Activated CD4-positive, alpha-beta T cell treated with anti-CD3 and anti-CD28 coated beads, Interleukin-2, amount 50 U/mL, for 24 hours (primary cell): ENCODE measurements around the gene KIF13A.
"Not testable (repeated sequence)": the region's sequence is repeated elsewhere in the genome, so short reads cannot be mapped to it uniquely, and the experiment has no call there.

Source experiments
- DNase-seq, 2 donors: peaks; one replicate each; pipeline ENCODE4 v3.0.0-alpha.2; 2020; ENCODE audit warnings: low read depth in 1 of 2, low spot score in 1 of 2

KIF13A gene

GRCh38 chr6:17904491-17905120, 82.8 kb downstream of the KIF13A start:
- no peak for DNase-seq

- DNase-seq: no peak
Measured at GRCh38 chr6:17902974-17903373, 84.5 kb downstream of the KIF13A start.

GRCh38 chr6:17901493-17901892, 85.9 kb downstream of the KIF13A start:
- DNase-seq: no peak

GRCh38 chr6:17900011-17900410, 87.4 kb downstream of the KIF13A start:
- DNase-seq: no peak

GRCh38 chr6:17899491-17899890, 87.9 kb downstream of the KIF13A start:
- no peak for DNase-seq

GRCh38 chr6:17897681-17898080, 89.8 kb downstream of the KIF13A start:
- no peak for DNase-seq

- no peak for DNase-seq
Measured at GRCh38 chr6:17894905-17895304, 92.5 kb downstream of the KIF13A start.

GRCh38 chr6:17894191-17894590, 93.2 kb downstream of the KIF13A start:
- DNase-seq: no peak

- DNase-seq: no peak
Measured at GRCh38 chr6:17892097-17892686, 95.2 kb downstream of the KIF13A start.

GRCh38 chr6:17890309-17890708, 97.1 kb downstream of the KIF13A start:
- DNase-seq: no peak

- DNase-seq: not testable (repeated sequence)
Measured at GRCh38 chr6:17889777-17890176, 97.7 kb downstream of the KIF13A start.

GRCh38 chr6:17886891-17887290, 100.5 kb downstream of the KIF13A start:
- no peak for DNase-seq

- no peak for DNase-seq
Measured at GRCh38 chr6:17885889-17886576, 101.4 kb downstream of the KIF13A start.

GRCh38 chr6:17884498-17885478, 102.6 kb downstream of the KIF13A start:
- no peak for DNase-seq

- no peak for DNase-seq
Measured at GRCh38 chr6:17883665-17884497, 103.6 kb downstream of the KIF13A start.

- DNase-seq: no peak
Measured at GRCh38 chr6:17881085-17881858, 106.2 kb downstream of the KIF13A start.

GRCh38 chr6:17879184-17879583, 108.3 kb downstream of the KIF13A start:
- no peak for DNase-seq

- no peak for DNase-seq
Measured at GRCh38 chr6:17878734-17879133, 108.7 kb downstream of the KIF13A start.

GRCh38 chr6:17877895-17878440, 109.5 kb downstream of the KIF13A start:
- no peak for DNase-seq
